Measurements from ENCODE around the gene PPP3CA.

GRCh38 chr4:101315041-101315440 is 32.3 kb downstream of the PPP3CA start:
- TF ChIP-seq CTCF (IDR thresholded peaks at IDR 0.05) (no peak), POLR2A (IDR thresholded peaks at IDR 0.05) (no peak)
